NCI-H1417 treated with DMSO at 0.1 percent for 48 hours (cell line): ENCODE data around the gene MICA.
A peak's percentile ranks its signal among the peaks of the same experiment; 100 is the strongest.
"Not testable (repeated sequence)": the region's sequence is repeated elsewhere in the genome, so short reads cannot be mapped to it uniquely, and the experiment has no call there.

Experiments used
- DNase-seq: peaks from one replicate; lab custom pipeline; 2025; lab: John Stamatoyannopoulos, UW

Gene MICA

DNA sequence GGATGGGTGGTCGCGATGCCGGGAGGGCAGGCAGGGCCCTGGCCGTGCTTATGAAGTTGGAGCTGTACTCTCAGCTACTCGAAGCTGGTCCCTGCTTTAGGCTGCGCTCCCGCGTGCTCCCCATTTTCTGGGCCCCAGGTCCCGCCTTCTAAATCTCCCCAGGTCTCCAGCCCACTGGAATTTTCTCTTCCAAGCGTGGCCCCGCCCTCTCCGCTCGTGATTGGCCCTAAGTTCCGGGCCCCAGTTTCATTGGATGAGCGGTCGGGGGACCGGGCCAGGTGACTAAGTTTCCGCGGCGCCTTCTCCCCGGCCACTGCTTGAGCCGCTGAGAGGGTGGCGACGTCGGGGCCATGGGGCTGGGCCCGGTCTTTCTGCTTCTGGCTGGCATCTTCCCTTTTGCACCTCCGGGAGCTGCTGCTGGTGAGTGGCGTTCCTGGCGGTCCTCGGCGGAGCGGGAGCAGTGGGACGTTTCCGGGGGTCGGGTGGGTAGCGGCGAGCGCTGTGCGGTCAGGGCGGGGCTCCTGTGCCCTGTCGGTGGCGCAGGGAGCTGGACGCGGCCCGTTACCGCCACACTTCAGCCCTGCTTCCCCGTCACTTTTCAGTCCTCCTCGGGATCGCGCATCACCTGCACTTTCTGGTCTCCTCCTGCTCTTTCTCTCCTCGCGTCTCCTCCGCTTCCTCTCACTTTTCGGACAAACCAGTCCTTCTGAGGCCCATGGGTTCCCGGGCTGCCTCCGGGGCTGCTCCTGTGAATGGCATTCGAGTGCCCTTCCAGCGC is at the start of gene MICA:
Gene MICA (plus strand): TSS at position 313 of the 778 bp plus-strand sequence. CDS start 38 bp downstream, at position 351.
- no peak for DNase-seq

DNA sequence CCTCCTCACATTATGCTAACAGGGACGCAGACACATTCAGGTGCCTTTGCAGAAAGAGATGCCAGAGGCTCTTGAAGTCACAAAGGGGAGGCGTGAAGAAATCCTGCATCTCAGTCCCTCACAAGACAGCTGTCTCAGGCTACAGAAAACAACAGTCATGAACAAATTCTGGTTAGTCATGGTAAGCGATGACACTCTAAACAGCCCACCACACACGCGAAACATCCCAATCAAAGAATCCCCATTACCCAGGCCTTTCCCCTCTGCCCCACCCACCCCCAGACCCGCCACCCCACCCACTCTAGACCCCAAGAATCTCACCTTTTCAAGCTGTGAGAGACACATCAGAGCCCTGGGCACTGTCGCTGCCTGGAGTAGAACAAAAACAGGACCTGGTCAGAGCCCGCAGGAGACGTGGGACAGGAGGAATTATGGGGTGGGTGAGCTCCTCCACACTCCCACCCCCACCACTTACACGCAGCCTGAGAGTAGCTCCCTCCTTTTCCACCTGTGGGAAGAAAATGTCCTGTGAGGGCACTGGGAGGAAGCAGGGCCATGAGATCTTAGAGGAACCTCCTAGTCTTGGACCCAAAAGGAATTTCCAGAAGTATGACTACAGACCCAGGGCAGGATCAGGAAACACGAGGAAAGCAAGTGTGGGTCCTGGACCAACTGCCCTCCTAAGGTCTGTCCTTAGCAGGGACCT is 49.1 kb upstream of the MICA start:
- DNase-seq: no peak

DNA sequence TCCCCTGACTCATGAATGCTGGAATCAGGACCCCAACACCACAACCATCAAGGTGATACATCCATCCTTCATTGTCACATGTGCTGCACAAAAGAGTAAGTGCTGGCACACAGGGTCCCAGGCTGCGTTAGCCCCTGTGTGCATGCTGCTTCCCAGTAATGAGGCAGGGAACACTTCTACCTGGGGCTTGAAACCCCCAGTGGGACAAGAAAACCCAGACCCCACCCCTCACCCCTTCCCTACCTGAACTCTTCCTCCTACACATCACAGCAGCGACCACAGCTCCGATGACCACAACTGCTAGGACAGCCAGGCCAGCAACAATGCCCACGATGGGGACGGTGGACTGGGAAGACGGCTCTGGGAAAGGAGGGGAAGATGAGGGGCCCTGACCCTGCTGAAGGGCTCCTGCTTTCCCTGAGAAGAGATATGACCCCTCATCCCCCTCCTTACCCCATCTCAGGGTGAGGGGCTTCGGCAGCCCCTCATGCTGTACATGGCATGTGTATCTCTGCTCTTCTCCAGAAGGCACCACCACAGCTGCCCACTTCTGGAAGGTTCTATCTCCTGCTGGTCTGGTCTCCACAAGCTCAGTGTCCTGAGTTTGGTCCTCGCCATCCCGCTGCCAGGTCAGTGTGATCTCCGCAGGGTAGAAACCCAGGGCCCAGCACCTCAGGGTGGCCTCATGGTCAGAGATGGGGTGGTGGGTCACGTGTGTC is 48.4 kb upstream of the MICA start:
- DNase-seq: no peak

DNA sequence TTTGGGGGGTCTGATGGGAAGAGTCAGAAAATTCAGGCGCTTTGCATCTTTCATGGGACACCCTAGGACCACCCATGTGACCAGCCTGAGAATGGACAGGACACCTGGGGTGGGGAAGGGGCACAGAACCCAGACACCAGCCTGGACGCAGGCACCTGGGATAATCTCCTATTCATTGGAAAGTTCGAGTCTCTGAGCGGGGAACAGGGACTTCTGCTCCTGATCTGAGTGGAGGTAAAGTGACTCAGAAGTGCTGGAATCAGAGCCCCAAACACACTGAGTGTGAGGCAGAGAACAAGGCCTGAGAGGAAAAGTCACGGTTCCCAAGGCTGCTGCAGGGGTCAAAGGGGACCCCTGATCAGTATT is 47.8 kb upstream of the MICA start:
- DNase-seq: no peak

DNA sequence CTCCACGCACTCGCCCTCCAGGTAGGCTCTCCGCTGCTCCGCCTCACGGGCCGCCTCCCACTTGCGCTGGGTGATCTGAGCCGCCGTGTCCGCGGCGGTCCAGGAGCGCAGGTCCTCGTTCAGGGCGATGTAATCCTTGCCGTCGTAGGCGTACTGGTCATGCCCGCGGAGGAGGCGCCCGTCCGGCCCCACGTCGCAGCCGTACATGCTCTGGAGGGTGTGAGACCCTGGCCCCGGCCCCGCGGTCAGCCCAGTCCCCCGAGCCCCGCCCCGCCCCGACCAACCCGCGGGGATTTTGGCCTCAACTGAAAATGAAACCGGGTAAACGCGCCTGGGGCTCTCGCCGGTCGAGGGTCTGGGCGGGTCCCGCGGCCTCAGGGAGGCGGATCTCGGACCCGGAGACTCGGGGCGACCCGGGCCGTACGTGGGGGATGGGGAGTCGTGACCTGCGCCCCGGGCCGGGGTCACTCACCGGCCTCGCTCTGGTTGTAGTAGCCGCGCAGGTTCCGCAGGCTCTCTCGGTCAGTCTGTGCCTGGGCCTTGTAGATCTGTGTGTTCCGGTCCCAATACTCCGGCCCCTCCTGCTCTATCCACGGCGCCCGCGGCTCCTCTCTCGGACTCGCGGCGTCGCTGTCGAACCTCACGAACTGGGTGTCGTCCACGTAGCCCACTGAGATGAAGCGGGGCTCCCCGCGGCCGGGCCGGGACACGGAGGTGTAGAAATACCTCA is 47.0 kb upstream of the MICA start:
- DNase-seq: no peak

DNA sequence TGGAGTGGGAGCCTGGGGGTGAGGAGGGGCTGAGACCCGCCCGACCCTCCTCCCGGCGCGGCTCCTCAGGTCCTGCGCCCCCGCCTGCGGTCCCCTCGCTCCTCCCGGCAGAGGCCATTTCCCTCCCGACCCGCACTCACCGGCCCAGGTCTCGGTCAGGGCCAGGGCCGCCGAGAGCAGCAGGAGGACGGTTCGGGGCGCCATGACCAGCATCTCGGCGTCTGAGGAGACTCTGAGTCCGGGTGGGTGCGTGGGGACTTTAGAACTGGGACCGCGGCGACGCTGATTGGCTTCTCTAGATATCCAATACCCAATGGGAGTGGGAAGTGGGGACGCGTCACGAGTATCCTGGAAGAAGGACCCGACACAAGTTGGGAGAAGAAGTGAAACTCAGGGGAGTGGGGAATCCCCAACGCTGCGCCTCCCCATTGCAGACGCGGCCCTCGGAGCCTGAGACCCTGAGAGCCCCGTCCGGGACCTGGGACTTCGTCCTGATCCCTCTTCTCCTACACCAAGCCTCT is 46.4 kb upstream of the MICA start, which contains the start of gene HLA-B:
Gene HLA-B (minus strand): TSS at position 234 of the 521 bp plus-strand sequence. CDS start 21 bp downstream, at position 213.
- DNase-seq: no peak

DNA sequence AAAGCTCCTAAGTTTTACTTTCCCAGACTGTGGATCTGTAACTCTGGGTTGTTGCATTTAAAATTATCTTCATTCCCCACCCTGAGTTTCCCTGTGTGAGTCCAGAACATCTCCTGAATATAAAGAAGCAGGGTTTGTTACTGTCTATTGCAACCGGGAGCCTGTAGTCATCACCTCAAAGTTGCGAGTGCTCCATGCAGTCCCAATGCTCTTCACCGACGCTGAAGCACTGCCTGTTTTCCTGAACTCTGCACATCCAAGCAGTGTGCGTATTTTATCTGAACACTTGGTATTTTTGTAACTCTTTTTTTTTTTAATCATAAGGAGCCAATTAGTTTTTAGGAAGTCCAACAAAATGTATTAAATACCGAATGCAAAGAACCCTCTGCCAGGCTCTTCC is 45.5 kb upstream of the MICA start:
- DNase-seq: no peak

DNA sequence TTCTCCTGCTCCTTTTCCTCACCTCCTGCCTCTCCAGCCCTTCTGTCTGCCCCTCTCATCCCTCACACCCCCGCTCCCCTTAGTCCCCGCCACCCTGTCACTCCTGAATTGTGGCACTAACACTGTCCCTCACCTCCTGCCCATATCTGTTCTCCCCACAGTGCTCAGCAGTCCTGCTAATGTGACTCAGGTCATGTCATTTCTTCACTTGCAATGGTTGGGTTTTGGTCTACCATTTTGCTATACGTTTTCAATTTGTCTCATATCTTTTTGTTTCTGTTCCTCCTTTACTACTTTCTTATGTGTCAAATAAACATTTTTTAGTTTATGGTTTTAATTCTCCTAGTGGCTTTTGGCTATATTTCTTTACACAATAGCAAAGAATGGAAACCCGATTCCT is 45.1 kb upstream of the MICA start:
- no peak for DNase-seq

DNA sequence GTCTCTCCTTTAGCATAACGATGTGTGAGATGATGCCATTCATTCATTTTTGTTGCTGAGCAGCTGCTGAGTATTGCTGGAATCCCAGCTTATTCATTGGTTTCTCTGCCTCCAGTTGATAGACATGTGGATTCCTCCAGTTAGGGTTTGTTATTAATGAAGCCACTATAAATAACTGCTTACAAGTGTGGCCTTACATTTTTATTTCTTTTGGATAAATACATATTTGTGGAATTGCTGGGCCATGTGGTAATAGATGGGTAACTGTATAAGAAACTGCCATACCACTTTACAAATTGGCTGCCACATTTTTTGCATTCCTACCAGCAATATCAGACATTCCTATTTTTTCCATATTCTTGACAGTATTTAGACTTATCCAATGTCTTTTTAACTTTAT is 43.8 kb upstream of the MICA start:
- DNase-seq: no peak

DNA sequence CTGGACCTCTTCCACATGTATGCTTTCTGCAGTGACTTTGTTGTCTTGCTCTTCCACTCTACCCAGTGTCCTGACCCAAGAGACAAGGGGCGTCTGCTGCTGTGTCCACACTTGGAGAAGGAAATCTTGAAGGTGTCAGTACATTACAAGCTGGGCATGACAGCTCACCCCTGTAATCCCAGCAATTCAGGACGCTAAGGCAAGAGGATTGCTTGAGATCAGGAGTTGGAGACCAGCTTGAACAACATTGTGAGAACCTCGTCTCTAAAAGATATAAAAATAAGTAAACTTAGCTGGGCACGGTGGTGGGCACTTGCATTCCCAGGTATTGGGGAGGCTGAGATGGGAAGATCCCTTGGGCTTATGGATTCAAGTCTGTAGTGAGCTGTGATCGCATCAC is 40.6 kb upstream of the MICA start:
- DNase-seq: no peak

DNA sequence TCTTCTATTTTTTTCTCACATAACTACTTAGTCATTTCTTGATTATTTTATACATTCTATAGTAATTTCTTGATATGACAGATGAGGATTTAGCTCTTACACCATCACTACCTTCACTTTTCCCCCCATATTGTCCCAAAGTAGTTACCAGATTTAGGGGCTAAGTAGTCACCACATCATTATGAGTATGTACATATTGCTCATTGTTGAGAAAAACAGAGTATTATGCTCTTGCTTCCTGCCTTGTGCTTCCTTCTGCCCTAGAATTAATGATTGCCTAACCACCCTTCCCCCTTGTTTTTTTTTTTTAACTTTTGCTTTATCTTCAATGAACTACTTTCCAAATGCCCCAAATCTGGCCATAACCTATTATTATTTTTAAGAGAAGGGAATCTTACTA is 39.6 kb upstream of the MICA start:
- DNase-seq: no peak

DNA sequence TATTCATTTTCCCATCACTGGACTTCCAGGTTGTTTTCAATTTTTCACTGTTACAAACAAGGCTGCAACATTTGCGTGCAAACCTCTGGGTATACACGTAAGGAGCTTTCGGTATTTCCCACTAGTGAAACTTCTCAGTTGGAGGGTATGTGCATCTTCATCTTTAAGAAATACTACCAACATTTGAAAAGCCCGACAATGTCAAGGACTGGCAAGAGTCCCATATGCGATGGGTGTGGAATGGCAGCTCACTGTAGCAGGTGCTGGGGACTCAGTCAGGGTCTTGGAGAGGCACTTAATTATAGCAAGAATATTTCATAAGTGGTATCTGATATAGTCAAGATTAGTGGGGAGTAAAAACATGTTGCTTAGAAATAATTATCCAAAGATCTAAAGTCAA is 37.5 kb upstream of the MICA start:
- DNase-seq: no peak

DNA sequence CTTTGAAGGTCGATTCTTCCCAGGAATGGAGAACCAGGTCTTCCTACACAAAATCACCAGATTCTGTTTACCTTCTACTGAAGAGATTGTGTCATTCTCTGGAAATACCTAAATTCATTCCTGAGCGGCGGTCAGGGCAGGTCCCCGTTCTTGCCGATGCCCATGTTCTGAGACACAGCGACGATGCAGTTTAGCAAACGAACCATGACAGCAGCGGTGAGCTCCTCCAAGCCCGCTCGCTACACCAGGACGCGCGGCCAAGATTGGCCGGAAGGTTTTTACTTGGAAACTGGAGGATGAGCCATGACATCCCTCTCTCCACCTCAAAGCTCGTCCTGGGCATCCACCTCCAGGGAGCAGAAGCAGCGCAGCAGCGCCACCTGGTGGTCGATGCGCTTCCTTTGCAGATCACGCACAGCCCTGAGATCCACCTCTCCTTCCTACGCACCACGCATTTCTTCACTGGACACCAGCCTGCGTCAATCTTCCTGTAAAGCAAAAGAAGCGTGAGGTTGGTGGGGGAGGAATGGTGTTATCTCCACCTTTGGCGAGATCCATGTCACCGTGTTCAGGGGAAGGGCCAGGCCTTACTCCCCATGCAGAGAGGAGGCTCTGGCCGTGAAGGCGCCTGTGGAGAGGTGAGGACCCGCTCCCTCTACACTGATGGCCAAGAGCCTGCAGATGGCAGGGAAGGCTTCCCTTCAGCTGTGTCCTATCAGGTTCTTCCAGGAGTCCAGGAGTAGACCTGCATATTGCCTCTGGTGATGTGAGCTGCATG is 36.5 kb upstream of the MICA start:
- peak; percentile 21 for DNase-seq

DNA sequence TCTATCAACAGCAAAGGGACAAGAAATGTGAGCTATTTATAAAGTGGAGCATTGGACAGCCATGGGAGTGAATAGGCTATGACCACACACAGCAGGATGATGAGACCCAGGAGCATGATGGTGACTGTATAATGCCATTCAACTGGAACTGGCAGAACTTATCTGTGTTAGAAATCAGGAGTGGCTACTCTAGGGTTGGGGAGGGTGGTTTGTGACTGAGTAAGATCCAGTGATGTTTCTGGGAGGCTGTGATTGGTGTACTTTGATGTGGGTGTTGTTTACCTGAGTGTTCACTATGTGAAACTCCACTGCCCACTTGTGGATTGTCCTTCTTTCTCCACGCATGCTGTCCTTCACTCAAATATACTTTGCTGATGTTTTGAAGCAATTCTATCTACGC is 34.9 kb upstream of the MICA start:
- no peak for DNase-seq

DNA sequence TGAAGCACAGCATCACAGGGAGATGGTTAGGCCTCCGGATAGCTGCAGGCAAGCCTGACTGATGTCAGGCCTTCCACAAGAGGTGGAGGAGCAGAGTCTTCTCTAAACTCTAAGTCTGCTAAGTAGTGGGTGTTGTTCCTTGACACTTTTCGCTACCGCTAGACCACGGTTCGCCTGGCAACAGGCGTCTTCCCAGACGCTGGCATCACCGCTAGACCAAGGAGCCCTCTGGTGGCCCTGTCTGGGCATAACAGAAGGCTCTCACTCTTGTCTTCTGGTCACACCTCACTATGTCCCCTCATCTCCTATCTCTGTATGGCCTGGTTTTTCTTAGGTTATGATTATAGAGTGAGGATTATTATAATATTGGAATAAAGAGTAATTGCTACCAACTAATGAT is 29.3 kb upstream of the MICA start:
- not testable (repeated sequence) for DNase-seq

DNA sequence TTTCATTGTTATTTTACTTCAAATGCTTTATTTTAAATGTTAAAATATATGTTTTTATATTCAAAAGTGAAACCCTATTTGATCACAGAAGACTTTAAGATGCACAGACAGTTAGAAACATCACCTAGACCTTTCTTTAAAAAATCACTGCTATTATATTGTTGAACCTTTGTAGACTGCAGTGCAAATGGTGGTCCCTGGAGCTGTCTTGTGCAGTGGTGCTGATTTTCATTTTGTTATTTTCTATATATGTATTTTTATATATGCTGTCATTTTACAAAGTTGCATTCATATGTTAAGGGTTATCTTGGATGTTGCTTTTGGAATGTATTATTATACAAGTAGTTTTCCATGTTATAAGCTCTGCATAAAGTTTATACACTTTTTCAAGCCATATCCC is 27.7 kb upstream of the MICA start:
- DNase-seq: no peak

DNA sequence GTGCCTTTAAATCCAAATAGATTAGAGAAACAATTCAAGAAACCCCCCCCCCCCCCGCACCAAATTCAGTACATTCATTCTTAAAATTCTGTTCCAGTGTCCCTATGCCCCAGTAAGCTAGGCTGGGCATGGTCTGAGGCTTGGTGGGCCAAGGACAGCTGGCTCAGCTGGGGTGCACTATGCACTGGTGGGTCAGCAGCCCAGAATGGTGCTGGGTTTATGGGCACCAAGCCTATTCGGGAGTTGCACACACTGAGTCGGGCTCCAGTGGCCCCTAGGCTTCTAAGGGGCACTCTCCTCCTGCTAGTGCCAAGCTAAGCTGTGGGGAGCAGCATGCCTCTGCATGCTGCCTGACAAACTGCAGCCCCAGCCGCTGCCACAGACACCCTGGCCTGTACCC is 26.4 kb upstream of the MICA start:
- DNase-seq: no peak

DNA sequence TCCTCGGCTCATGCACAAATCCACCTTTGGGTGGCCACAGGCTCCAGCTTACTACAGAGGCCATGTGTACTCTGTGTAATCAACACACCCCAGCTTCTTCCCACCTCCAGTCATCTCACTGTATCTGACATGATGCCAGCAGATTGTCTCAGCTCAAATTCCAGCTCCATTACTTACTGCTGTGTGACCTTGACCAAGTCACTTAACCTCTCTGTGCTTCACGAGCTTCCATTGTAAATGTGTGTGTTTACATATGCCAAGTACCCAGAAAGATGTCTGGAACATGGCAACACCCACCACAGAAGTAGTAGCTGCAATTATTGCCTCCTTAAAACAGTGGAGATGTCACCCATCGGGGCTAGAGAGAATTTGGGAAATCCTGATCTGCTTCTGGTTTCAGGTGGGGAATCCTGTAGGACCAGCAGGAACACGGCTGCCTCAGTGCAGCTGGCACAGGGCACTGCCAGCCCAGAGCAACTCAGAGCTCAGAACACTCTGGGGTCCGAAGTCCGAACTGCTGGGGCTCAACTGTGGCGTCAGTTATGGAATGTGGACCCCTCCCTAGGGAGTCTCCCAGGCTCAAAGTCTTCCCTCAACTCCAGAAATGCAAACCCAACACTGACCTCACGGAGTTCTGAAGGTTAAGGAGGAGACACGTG is 25.2 kb upstream of the MICA start:
- DNase-seq: no peak

DNA sequence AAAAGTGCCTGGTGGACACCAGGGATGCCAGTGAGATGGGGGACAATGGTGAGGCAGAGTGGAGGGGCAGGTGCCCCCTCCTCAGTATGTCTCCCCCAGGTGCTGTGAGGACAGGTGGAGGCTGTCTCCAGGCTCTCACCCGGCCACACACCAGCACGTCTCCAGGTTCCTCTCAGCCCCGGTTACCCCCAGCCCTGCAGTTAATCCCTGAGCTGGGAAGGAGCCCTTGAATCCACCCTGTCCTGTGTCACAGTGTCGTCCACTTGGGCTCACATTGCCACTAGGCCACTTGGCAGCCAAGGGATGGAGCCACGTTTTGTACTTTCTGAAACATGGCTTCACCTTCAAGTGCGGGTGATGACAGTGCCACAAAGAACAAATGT is 24.7 kb upstream of the MICA start:
- DNase-seq: no peak

DNA sequence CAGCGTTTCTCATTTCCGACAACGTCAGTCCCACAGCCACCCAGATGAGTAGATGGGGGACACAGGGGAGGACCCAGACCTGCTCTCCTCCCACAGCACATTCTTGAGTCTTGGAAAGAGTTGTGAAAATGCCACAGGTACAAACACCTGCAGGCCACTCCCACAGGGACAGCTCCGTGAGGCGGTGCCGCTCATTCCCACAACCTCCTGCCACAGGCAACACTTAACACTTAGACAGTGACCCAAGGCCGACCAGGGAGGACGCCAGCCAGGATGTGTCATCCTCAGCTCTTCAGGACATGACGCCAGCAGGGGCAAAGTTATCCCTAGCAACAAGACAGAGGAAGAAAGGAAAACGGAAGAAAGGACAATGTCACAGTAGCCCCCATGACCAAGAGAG is 23.5 kb upstream of the MICA start:
- no peak for DNase-seq

DNA sequence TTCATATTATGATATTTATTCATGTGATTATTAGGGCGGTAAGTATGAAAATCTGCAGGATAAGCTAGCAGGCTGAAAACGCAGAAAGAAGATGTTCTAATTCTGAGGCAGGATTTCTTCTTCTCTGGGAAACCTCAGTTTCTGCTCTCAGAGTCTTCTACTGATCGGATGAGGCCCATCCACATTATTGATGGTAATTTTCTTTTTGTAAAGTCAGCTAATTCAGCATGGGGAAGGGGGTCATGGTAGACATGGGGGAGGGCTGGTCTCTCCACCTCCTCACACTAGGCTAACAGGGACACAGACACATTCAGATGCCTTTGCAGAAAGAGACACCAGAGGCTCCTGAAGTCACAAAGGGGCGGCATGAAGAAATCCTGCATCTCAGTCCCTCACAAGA is 21.7 kb upstream of the MICA start:
- no peak for DNase-seq
